Thyroid gland (tissue), 4 donors: ENCODE data around the gene CINP. TPM values are rescaled to one million over a fixed set of nuclear protein-coding genes. Genes with fewer than 3 reads are reported as not detected.
"Not testable (repeated sequence)": the region's sequence is repeated elsewhere in the genome, so short reads cannot be mapped to it uniquely, and the experiment has no call there.

Experiments
- DNase-seq, 2 donors: peaks; one replicate each; pipeline ENCODE4 v3.0.0-alpha.2; 2019
- H3K27ac ChIP-seq, 3 donors: fragments of 200-600 bp; sonication (generic); 1 replicate in 2 of 3; 2 replicates in 1 of 3; pipeline ENCODE4 v1.5.1; 2016 to 2019; ENCODE audit warnings: mild to moderate bottlenecking in 1 of 3, moderate library complexity in 1 of 3
- H3K27me3 ChIP-seq: fragments of 200-600 bp; sonication (generic); one replicate; pipeline ENCODE4 v1.5.1; 2019
- H3K36me3 ChIP-seq, 2 donors: fragments of 200-600 bp; sonication (generic); one replicate each; pipeline ENCODE4 v1.5.1; 2016 to 2019
- H3K4me1 ChIP-seq, 2 donors: fragments of 200-600 bp; sonication (generic); one replicate each; pipeline ENCODE4 v1.5.1; 2017 to 2019
- H3K4me3 ChIP-seq, 3 donors: fragments of 200-600 bp; sonication (generic); replicated peaks in 1 of 3; 1 replicate in 2 of 3; 2 replicates in 1 of 3; pipeline ENCODE4 v1.5.1; 2016; ENCODE audit warnings: mild to moderate bottlenecking in 1 of 3
- H3K9me3 ChIP-seq: fragments of 200-600 bp; sonication (generic); one replicate; pipeline ENCODE4 v1.5.1; 2017
- CTCF ChIP-seq, 6 experiments: fragments of 200-600 bp in 3 of 6; fragments of 450-650 bp in 3 of 6; sonication (generic) in 3 of 6; IDR thresholded peaks; one replicate each; pipeline ENCODE4 v1.5.1; 2016 to 2019; ENCODE audit warnings: antibody characterized with exemption in 6 of 6, mild to moderate bottlenecking in 2 of 6, inconsistent platforms in 1 of 6, moderate library complexity in 1 of 6
- POLR2A ChIP-seq, 2 donors: fragments of 450-650 bp; IDR thresholded peaks; one replicate each; pipeline ENCODE4 v1.6.1; 2017; ENCODE audit warnings: antibody characterized with exemption in 2 of 2, mild to moderate bottlenecking in 2 of 2, moderate library complexity in 1 of 2
- WGBS, 2 donors: methylation state at CpG; one replicate each; pipeline ENCODE4 v1.1.5; 2017; 5-methylcytosine and 5-hydroxymethylcytosine counted together
- intact Hi-C: fragments of 100-400 bp; cut with DNase I; formaldehyde crosslinking; loops from one replicate; pipeline ENCODE4 v1.15.1; 2023
- total RNA-seq, 4 donors: library from RNA; depleted of rRNA; stranded (reverse); fragments of >200 nt; gene quantifications; one replicate each; pipeline ENCODE4 v1.2.3, GENCODE V29; 2016

CINP gene
- total RNA-seq, 4 donors from 2014 or later = 31.9 to 43.3 (median 39.7) TPM

DNA sequence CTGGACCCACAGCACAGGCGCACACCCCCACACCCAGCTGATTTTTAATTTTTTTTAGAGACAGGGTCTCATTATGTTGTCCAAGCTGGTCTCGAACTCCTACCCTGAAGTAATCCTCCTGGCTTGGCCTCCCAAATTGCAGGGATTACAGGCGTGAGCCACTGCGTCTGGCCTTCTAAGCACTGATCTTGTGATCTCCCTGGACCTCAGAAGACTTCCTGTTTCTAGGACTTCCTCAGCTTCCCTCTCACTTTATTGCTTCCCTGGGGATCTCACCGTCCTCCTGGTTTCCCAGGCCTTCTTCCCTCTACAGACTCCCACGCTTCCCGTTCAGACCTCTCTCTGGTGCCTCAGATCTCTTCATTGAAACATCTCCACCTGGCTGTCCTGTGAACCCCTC lies 29.3 kb downstream of the CINP start:
- intact Hi-C loops = no loop called here
- Histone ChIP-seq H3K9me3 (no peaks in the 10 kb centered on the region), H3K27me3 (no peaks in the 10 kb centered on the region), H3K4me1 (no peaks in the 10 kb centered on the region), H3K36me3 (peaks cover 4 to 5% of the 10 kb centered on the region in 2 donors), H3K27ac (no peak overlapping the region), H3K4me3 (no peak overlapping the region)
- no peak for DNase-seq
- WGBS, 2 donors = 87 to 90% methylated on average over 7 of the region's 7 CpGs
- TF ChIP-seq CTCF (IDR thresholded peaks at IDR 0.05) (no peak), POLR2A (IDR thresholded peaks at IDR 0.05) (no peak)

DNA sequence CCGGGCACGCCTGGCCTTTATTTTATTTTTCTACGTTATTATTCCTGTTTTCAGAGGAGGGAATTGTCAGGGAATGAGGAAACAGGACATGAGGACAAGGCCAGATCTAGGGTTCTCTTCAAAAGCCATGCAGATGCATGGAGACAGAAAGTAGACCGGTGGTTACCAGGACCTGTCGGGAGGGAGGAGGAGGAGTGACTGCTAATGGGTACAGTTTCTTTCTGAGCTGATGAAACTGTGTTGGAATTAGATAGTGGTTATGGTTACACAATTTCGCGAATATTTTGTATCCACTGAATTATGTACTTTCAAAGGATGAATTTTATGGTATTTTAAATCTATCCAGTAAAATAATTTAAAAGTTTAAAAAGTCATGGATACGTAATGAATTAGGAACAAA lies 31.9 kb downstream of the CINP start:
- H3K36me3 ChIP-seq = peaks cover 8 to 13% of the 10 kb centered on the region in 2 donors
- WGBS, 2 donors = 96% methylated on average over 8 of the region's 8 CpGs
- no peaks in the 10 kb centered on the region for H3K4me1 ChIP-seq
- H3K27me3 ChIP-seq = no peaks in the 10 kb centered on the region
- H3K4me3 ChIP-seq = no peak overlapping the region
- intact Hi-C loops = no loop called here
- H3K9me3 ChIP-seq = no peaks in the 10 kb centered on the region
- H3K27ac ChIP-seq = no peak overlapping the region
- no peak for TF ChIP-seq CTCF (IDR thresholded peaks at IDR 0.05)
- TF ChIP-seq POLR2A (IDR thresholded peaks at IDR 0.05) = no peak
- no peak for DNase-seq

- H3K9me3 ChIP-seq, intact Hi-C loops, H3K4me3 ChIP-seq, H3K4me1 ChIP-seq, H3K27me3 ChIP-seq: not testable (repeated sequence)
- DNase-seq = peak; percentile 53 to 61
- Histone ChIP-seq H3K36me3 (peaks cover 8 to 16% of the 10 kb centered on the region in 2 donors), H3K27ac (peak overlapping the region in 1 of 3 donors; percentile 15)
- WGBS, 2 donors = 43 to 56% methylated on average over 6 of the region's 6 CpGs
Observed at GRCh38 chr14:102329381-102329780, 33.3 kb downstream of the CINP start.

DNA sequence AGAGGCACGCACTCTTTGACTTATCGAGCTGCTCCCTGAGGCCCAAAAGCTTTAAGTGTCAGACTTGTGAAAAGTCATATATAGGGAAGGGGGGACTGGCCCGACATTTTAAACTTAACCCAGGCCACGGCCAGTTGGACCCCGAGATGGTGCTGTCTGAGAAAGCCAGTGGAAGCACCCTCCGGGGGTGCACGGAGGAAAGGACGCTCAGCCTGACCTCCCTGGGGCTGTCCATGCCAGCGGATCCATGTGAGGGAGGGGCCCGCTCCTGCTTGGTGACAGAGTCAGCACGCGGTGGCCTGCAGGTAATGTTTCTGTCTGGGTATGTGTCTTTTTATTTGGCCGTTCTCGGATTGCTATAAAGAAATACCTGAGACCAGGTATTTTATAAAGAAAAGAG lies 36.1 kb downstream of the CINP start:
- peaks cover 4 to 12% of the 10 kb centered on the region in 2 donors for H3K36me3 ChIP-seq
- no peaks in the 10 kb centered on the region for H3K9me3 ChIP-seq
- no peaks in the 10 kb centered on the region for H3K27me3 ChIP-seq
- H3K4me3 ChIP-seq = no peak overlapping the region
- TF ChIP-seq POLR2A (IDR thresholded peaks at IDR 0.05) (no peak), CTCF (IDR thresholded peaks at IDR 0.05) (no peak)
- no peak overlapping the region for H3K27ac ChIP-seq
- intact Hi-C loops = no loop called here
- WGBS, 2 donors = 93 to 95% methylated on average over 14 of the region's 14 CpGs
- no peaks in the 10 kb centered on the region for H3K4me1 ChIP-seq
- DNase-seq = no peak

GRCh38 chr14:102325791-102326345 lies 36.8 kb downstream of the CINP start:
- Histone ChIP-seq H3K9me3 (no peaks in the 10 kb centered on the region), H3K27ac (no peak overlapping the region), H3K4me1 (peaks cover 0 to 2% of the 10 kb centered on the region in 2 donors), H3K27me3 (no peaks in the 10 kb centered on the region), H3K36me3 (peaks cover 4 to 11% of the 10 kb centered on the region in 2 donors), H3K4me3 (no peak overlapping the region)
- 81 to 87% methylated on average over 9 of the region's 9 CpGs for WGBS, 2 donors
- no peak for TF ChIP-seq POLR2A (IDR thresholded peaks at IDR 0.05)
- intact Hi-C loops = no loop called here
- no peak for DNase-seq

- Histone ChIP-seq H3K4me1 (peaks cover 11 to 19% of the 10 kb centered on the region in 2 donors), H3K27ac (no peak overlapping the region), H3K9me3 (no peaks in the 10 kb centered on the region), H3K4me3 (no peak overlapping the region), H3K27me3 (no peaks in the 10 kb centered on the region), H3K36me3 (peaks cover 4 to 11% of the 10 kb centered on the region in 2 donors)
- TF ChIP-seq POLR2A (IDR thresholded peaks at IDR 0.05) (no peak), CTCF (IDR thresholded peaks at IDR 0.05) (peak in 5 of 6 experiments; percentile 21 to 69 (median 30))
- intact Hi-C loops = no loop called here
- DNase-seq = peak; percentile 78 to 80
- 42 to 46% methylated on average over 8 of the region's 8 CpGs for WGBS, 2 donors
Observed at GRCh38 chr14:102323102-102323501, 39.6 kb downstream of the CINP start.
